Renal pelvis (tissue), 3 donors: ENCODE results near the gene NFATC2. TPM values are rescaled to one million over a fixed set of nuclear protein-coding genes. Genes with fewer than 3 reads are reported as not detected.

Experiments used
- polyA plus RNA-seq, 3 donors: library from polyadenylated mRNA; unstranded; fragments of 120-200 nt; gene quantifications; one replicate each; pipeline ENCODE4 v1.2.1, GENCODE V29; 2013; ENCODE audit not compliant: insufficient read length in 3 of 3

Gene NFATC2
- polyA plus RNA-seq, 3 donors, result 1.6 to 1.7 (median 1.7) TPM

Other genes starting within 250 kb of the NFATC2 start
- gene ATP9A, start 225.7 kb upstream of the NFATC2 start, polyA plus RNA-seq, result 10 to 100 TPM; 55.8 to 60.1 (median 56.9) TPM